H1 (cell line): ENCODE measurements around the gene ZSCAN4. TPM values are rescaled to one million over a fixed set of nuclear protein-coding genes. Genes with fewer than 3 reads are reported as not detected.

ENCODE experiments used
- polyA plus RNA-seq, 7 experiments: library from polyadenylated mRNA; depleted of rRNA in 3 of 7; stranded (reverse) in 5 of 7; unstranded in 2 of 7; fragments of >200 nt in 5 of 7; fragments of 200-250 nt in 2 of 7; gene quantifications; 1 replicate in 5 of 7; 2 replicates in 1 of 7; 4 replicates in 1 of 7; pipeline versions ENCODE4 v1.2.1 to v1.2.3, GENCODE V29; 2011 to 2013; ENCODE audit warnings: missing spikeins in 2 of 7, mixed read lengths in 2 of 7
- total RNA-seq: library from RNA; stranded (reverse); fragmentation: NEBNext Ultra II Directional; extraction: Animal tissue kit (Norgen Biotek cat#: 25700); gene quantifications from 2 replicates; pipeline ENCODE4 v1.2.1, GENCODE V29; 2021
- TF ChIP-seq, protein P1 (sequence below), 3 experiments: IDR thresholded peaks; 1 replicate in 2 of 3; 2 replicates in 1 of 3; pipeline versions ENCODE4 v1.5.1 to v1.6.1; 2011; ENCODE audit warnings: low read length in 3 of 3, mild to moderate bottlenecking in 3 of 3, inconsistent platforms in 2 of 3, low read depth in 1 of 3, moderate library complexity in 1 of 3; ENCODE audit not compliant: insufficient read depth in 1 of 3; ENCODE audit errors: control extremely low read depth in 1 of 3

The ZSCAN4 gene
- total and polyA plus RNA-seq, 2 of the 8 experiments (the other 6 are each of a cell fraction or from before 2014, with no cell fraction given): not detected

GRCh38 chr19:57701625-57702024, 32.9 kb downstream of the ZSCAN4 start (continued):
- TF ChIP-seq, protein P1, sequence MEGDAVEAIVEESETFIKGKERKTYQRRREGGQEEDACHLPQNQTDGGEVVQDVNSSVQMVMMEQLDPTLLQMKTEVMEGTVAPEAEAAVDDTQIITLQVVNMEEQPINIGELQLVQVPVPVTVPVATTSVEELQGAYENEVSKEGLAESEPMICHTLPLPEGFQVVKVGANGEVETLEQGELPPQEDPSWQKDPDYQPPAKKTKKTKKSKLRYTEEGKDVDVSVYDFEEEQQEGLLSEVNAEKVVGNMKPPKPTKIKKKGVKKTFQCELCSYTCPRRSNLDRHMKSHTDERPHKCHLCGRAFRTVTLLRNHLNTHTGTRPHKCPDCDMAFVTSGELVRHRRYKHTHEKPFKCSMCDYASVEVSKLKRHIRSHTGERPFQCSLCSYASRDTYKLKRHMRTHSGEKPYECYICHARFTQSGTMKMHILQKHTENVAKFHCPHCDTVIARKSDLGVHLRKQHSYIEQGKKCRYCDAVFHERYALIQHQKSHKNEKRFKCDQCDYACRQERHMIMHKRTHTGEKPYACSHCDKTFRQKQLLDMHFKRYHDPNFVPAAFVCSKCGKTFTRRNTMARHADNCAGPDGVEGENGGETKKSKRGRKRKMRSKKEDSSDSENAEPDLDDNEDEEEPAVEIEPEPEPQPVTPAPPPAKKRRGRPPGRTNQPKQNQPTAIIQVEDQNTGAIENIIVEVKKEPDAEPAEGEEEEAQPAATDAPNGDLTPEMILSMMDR (IDR thresholded peaks at IDR 0.05; ENCODE audit: control extremely low read depth in 1 of 3, insufficient read depth in 1 of 3, low read depth in 1 of 3, low read length in 3 of 3): no peak
- TF ChIP-seq, all 59 proteins: peak for 0
